DMS 273 (cell line): Measurements from ENCODE around the gene C3orf20.
A peak's percentile ranks its signal among the peaks of the same experiment; 100 is the strongest.
"Not testable (repeated sequence)": the region's sequence is repeated elsewhere in the genome, so short reads cannot be mapped to it uniquely, and the experiment has no call there.

ENCODE experiments used
- DNase-seq: peaks from one replicate; lab custom pipeline; 2025; ENCODE audit not compliant: unreplicated experiment; lab: John Stamatoyannopoulos, UW

C3orf20 gene

GRCh38 chr3:14649466-14649865 is 25.5 kb upstream of the C3orf20 start:
- no peak for DNase-seq

- no peak for DNase-seq
Observed at GRCh38 chr3:14650193-14650592, 24.7 kb upstream of the C3orf20 start.

GRCh38 chr3:14651440-14652251 is 23.3 kb upstream of the C3orf20 start, which contains the start of gene CCDC174:
Gene CCDC174 (plus strand): TSS chr3:14651762. CDS start chr3:14651837, 75 bp downstream.
- DNase-seq = peak; percentile 97

- not testable (repeated sequence) for DNase-seq
Observed at GRCh38 chr3:14652360-14652907, 22.5 kb upstream of the C3orf20 start.

- no peak for DNase-seq
Observed at GRCh38 chr3:14657579-14657978, 17.4 kb upstream of the C3orf20 start.

GRCh38 chr3:14658978-14659377 is 16.0 kb upstream of the C3orf20 start:
- DNase-seq = no peak

GRCh38 chr3:14660942-14661341 is 14.0 kb upstream of the C3orf20 start:
- no peak for DNase-seq

GRCh38 chr3:14663396-14664135 is 11.4 kb upstream of the C3orf20 start:
- DNase-seq = peak; percentile 31

GRCh38 chr3:14664170-14664569 is 10.8 kb upstream of the C3orf20 start:
- DNase-seq = no peak

- no peak for DNase-seq
Observed at GRCh38 chr3:14672588-14672987, 2.4 kb upstream of the C3orf20 start.

GRCh38 chr3:14676881-14677280 is 1.9 kb downstream of the C3orf20 start:
- no peak for DNase-seq

GRCh38 chr3:14678015-14678503 is 3.1 kb downstream of the C3orf20 start:
- no peak for DNase-seq

- DNase-seq = no peak
Observed at GRCh38 chr3:14680115-14680514, 5.2 kb downstream of the C3orf20 start.

- DNase-seq = peak; percentile 3
Observed at GRCh38 chr3:14680716-14681115, 5.8 kb downstream of the C3orf20 start.

- DNase-seq = no peak
Observed at GRCh38 chr3:14684447-14684846, 9.5 kb downstream of the C3orf20 start.

- DNase-seq = no peak
Observed at GRCh38 chr3:14685179-14685578, 10.2 kb downstream of the C3orf20 start.

- DNase-seq = no peak
Observed at GRCh38 chr3:14687360-14687759, 12.4 kb downstream of the C3orf20 start.

- DNase-seq = no peak
Observed at GRCh38 chr3:14688525-14688924, 13.6 kb downstream of the C3orf20 start.

GRCh38 chr3:14689247-14689980 is 14.5 kb downstream of the C3orf20 start:
- no peak for DNase-seq

GRCh38 chr3:14691239-14691638 is 16.3 kb downstream of the C3orf20 start:
- DNase-seq = no peak

GRCh38 chr3:14691719-14692118 is 16.8 kb downstream of the C3orf20 start:
- DNase-seq = no peak
